ENCODE measurements around the gene PTPRN.

PTPRN gene

GRCh38 chr2:219286436-219287115 is 22.6 kb downstream of the PTPRN start:
- no peak for DNase-seq

GRCh38 chr2:219285894-219286425 is 23.2 kb downstream of the PTPRN start:
- no peak for DNase-seq

GRCh38 chr2:219285373-219285735 is 23.8 kb downstream of the PTPRN start:
- DNase-seq, result no peak

GRCh38 chr2:219284501-219285372 is 24.5 kb downstream of the PTPRN start:
- no peak for DNase-seq

GRCh38 chr2:219282943-219283581 is 26.1 kb downstream of the PTPRN start:
- DNase-seq, result no peak

- DNase-seq, result no peak
These were observed 26.8 kb downstream of the PTPRN start for GRCh38 chr2:219282375-219282774.

GRCh38 chr2:219281588-219281987 is 27.6 kb downstream of the PTPRN start:
- no peak for DNase-seq

- no peak for DNase-seq
These were observed 28.6 kb downstream of the PTPRN start for GRCh38 chr2:219280651-219281050.

GRCh38 chr2:219279916-219280516 is 29.2 kb downstream of the PTPRN start:
- DNase-seq, result no peak

- peak; percentile 98 for DNase-seq
These were observed 29.9 kb downstream of the PTPRN start, which contains the start of gene DNAJB2 for GRCh38 chr2:219279151-219279915. Gene DNAJB2, plus strand, starts transcription at chr2:219279366. Its CDS starts 468 bp downstream, at chr2:219279834.

- no peak for DNase-seq
These were observed 30.5 kb downstream of the PTPRN start for GRCh38 chr2:219278655-219279150.

GRCh38 chr2:219277703-219278654 is 31.2 kb downstream of the PTPRN start:
- peak; percentile 70 for DNase-seq

- no peak for DNase-seq
These were observed 34.8 kb downstream of the PTPRN start for GRCh38 chr2:219274361-219274921.

GRCh38 chr2:219273937-219274336 is 35.3 kb downstream of the PTPRN start:
- no peak for DNase-seq

- DNase-seq, result no peak
These were observed 36.2 kb downstream of the PTPRN start for GRCh38 chr2:219272995-219273394.

GRCh38 chr2:219272356-219272755 is 36.8 kb downstream of the PTPRN start:
- DNase-seq, result no peak

- DNase-seq, result no peak
These were observed 38.2 kb downstream of the PTPRN start for GRCh38 chr2:219271021-219271420.

GRCh38 chr2:219270055-219270372 is 39.2 kb downstream of the PTPRN start:
- DNase-seq, result no peak

GRCh38 chr2:219269362-219270054 is 39.7 kb downstream of the PTPRN start:
- DNase-seq, result no peak

GRCh38 chr2:219268294-219268693 is 40.9 kb downstream of the PTPRN start:
- DNase-seq, result no peak
